Ovary (tissue), 9 donors: Measurements from ENCODE around the gene MRPL11. TPM values are rescaled to one million over a fixed set of nuclear protein-coding genes. Genes with fewer than 3 reads are reported as not detected.

Experiments
- DNase-seq, 5 donors: peaks; one replicate each; pipeline ENCODE4 v3.0.0-alpha.2; 2019 to 2020
- H3K27ac ChIP-seq, 2 donors: fragments of 200-600 bp; one replicate each; pipeline versions ENCODE4 v1.5.1 to v1.8.0; 2019 to 2022
- H3K27me3 ChIP-seq: fragments of 200-600 bp; one replicate; pipeline ENCODE4 v1.8.0; 2022
- H3K36me3 ChIP-seq: fragments of 200-600 bp; sonication (generic); one replicate; pipeline ENCODE4 v1.5.1; 2019
- H3K4me1 ChIP-seq: one replicate; pipeline ENCODE4 v1.8.1; 2013; ENCODE audit warnings: mild to moderate bottlenecking, moderate library complexity; ENCODE audit not compliant: insufficient read depth
- H3K4me3 ChIP-seq: fragments of 200-600 bp; sonication (generic); one replicate; pipeline ENCODE4 v1.5.1; 2017
- H3K9me3 ChIP-seq, 2 donors: fragments of 200-600 bp in 1 of 2; sonication (generic) in 1 of 2; one replicate each; pipeline versions ENCODE4 v1.5.1 to v1.8.1; 2013 to 2019; ENCODE audit warnings: mild to moderate bottlenecking in 1 of 2, moderate library complexity in 1 of 2
- CTCF ChIP-seq, 3 donors: fragments of 450-650 bp in 2 of 3; fragments of 200-600 bp in 1 of 3; IDR thresholded peaks; one replicate each; pipeline versions ENCODE4 v1.5.1 to v1.8.0; 2016 to 2022; ENCODE audit warnings: antibody characterized with exemption in 3 of 3, mild to moderate bottlenecking in 1 of 3
- EP300 ChIP-seq: sonication (generic); formaldehyde crosslinking; IDR thresholded peaks from one replicate; pipeline ENCODE4 v1.6.1; 2017; ENCODE audit warnings: antibody characterized with exemption
- POLR2A ChIP-seq: fragments of 450-650 bp; IDR thresholded peaks from one replicate; pipeline ENCODE4 v1.6.1; 2017; ENCODE audit warnings: antibody characterized with exemption, mild to moderate bottlenecking, moderate library complexity
- WGBS, 3 donors: extraction: QIAGEN DNeasy Blood & Tissue Kit in 1 of 3; methylation state at CpG; one replicate each; pipeline versions ENCODE4 v1.1.5 to v1.1.7; 2013 to 2017; 5-methylcytosine and 5-hydroxymethylcytosine counted together
- intact Hi-C, 4 donors: fragments of 100-400 bp; cut with DNase I; formaldehyde crosslinking; loops; one replicate each; pipeline versions ENCODE4 v1.11.0 to v1.15.1; 2022 to 2023
- polyA plus RNA-seq, 2 donors: library from polyadenylated mRNA; stranded (reverse); fragments of 200-250 nt in 1 of 2; fragments of 350-450 nt in 1 of 2; fragmentation: Illumina TruSeq in 1 of 2; extraction: RNeasy Lipid Tissue Mini Kit (QIAGEN cat#74804) in 1 of 2; gene quantifications; one replicate each; pipeline ENCODE4 v1.2.3, GENCODE V29; 2013 to 2014
- total RNA-seq, 7 donors: library from RNA; depleted of rRNA in 2 of 7; stranded (reverse); fragments of >200 nt in 2 of 7; fragmentation: NEBNext Ultra II Directional in 3 of 7; extraction: Animal tissue kit (Norgen Biotek cat#: 25700) in 3 of 7; gene quantifications; one replicate each; pipeline versions ENCODE4 v1.1.0 to v1.2.4, GENCODE V29; 2016 to 2023
- donor health status: DM: no; HTN: no; CAD: no; lungs with moderate emphysema.
- donor health status: DM: no; HTN: no; CAD: no.
- donor health status: Bipolar disorder and iron deficiency.
- donor health status: DM: yes; HTN: yes; CAD: no.
- donor health status: DM: no; HTN: no; CAD: no.
- donor health status: DM: yes; HTN: yes; CAD: no.

The MRPL11 gene
- total and polyA plus RNA-seq, 9 donors = 30.9 to 53.5 (median 41.4) TPM

- DNase-seq = no peak
- intact Hi-C loops = loop anchor here in 2 of 4 donors (5.0 to 10.0 kb wide), 2 partner anchors 267 to 275 kb away; partner anchors contain the start of gene RBM4B (in 1 of the 2)
- H3K27ac ChIP-seq = no peak overlapping the region
- 80 to 88% (median 83%) methylated on average over 12 of the region's 12 CpGs for WGBS, 3 donors
- H3K27me3 ChIP-seq = no peaks in the 10 kb centered on the region
- H3K9me3 ChIP-seq = no peaks in the 10 kb centered on the region
- no peak for TF ChIP-seq CTCF (IDR thresholded peaks at IDR 0.05)
- no peak for TF ChIP-seq EP300
- TF ChIP-seq POLR2A = no peak
- H3K36me3 ChIP-seq = no peaks in the 10 kb centered on the region
- H3K4me3 ChIP-seq = no peak overlapping the region
- H3K4me1 ChIP-seq = no peaks in the 10 kb centered on the region
These were observed 28.5 kb downstream of the MRPL11 start for GRCh38 chr11:66410191-66410590.

GRCh38 chr11:66409226-66409625, 29.4 kb downstream of the MRPL11 start:
- no peaks in the 10 kb centered on the region for H3K36me3 ChIP-seq
- 13 to 18% (median 14%) methylated on average over 11 to 15 of the region's 15 CpGs for WGBS, 3 donors
- peak overlapping the region; percentile 46 for H3K4me3 ChIP-seq
- no peaks in the 10 kb centered on the region for H3K4me1 ChIP-seq
- H3K27me3 ChIP-seq = no peaks in the 10 kb centered on the region
- H3K9me3 ChIP-seq = no peaks in the 10 kb centered on the region
- no peak for DNase-seq
- H3K27ac ChIP-seq = peak overlapping the region; percentile 26 to 43
- intact Hi-C loops = loop anchor here in 1 of 4 donors (2.0 kb wide), 1 partner anchor 30 kb away; the partner anchor contains the start of gene MRPL11
- no peak for TF ChIP-seq EP300
- TF ChIP-seq CTCF (IDR thresholded peaks at IDR 0.05) = no peak
- no peak for TF ChIP-seq POLR2A

GRCh38 chr11:66408488-66409214, 30.0 kb downstream of the MRPL11 start:
- Histone ChIP-seq H3K4me1 (no peaks in the 10 kb centered on the region), H3K27me3 (no peaks in the 10 kb centered on the region), H3K27ac (peak overlapping the region; percentile 26 to 43), H3K36me3 (no peaks in the 10 kb centered on the region), H3K4me3 (peak overlapping the region; percentile 46), H3K9me3 (no peaks in the 10 kb centered on the region)
- TF ChIP-seq CTCF (IDR thresholded peaks at IDR 0.05) = peak; percentile 99 to 100 (median 100)
- peak; percentile 35 for TF ChIP-seq EP300
- peak; percentile 27 for TF ChIP-seq POLR2A
- peak; percentile 90 to 96 (median 93) for DNase-seq
- intact Hi-C loops = loop anchor here in 1 of 4 donors (2.0 kb wide), 1 partner anchor 30 kb away; the partner anchor contains the start of gene MRPL11
- WGBS, 3 donors = 0 to 1% (median 0%) methylated on average over 41 to 63 of the region's 63 CpGs

GRCh38 chr11:66407651-66408050, 31.0 kb downstream of the MRPL11 start:
- no peaks in the 10 kb centered on the region for H3K9me3 ChIP-seq
- DNase-seq = no peak
- intact Hi-C loops = loop anchor here in 1 of 4 donors (2.0 kb wide), 1 partner anchor 31 kb away; the partner anchor contains the start of gene MRPL11
- TF ChIP-seq EP300 = no peak
- TF ChIP-seq POLR2A = no peak
- no peak for TF ChIP-seq CTCF (IDR thresholded peaks at IDR 0.05)
- no peaks in the 10 kb centered on the region for H3K27me3 ChIP-seq
- no peak overlapping the region for H3K4me3 ChIP-seq
- H3K4me1 ChIP-seq = no peaks in the 10 kb centered on the region
- H3K27ac ChIP-seq = no peak overlapping the region
- H3K36me3 ChIP-seq = no peaks in the 10 kb centered on the region
- 53 to 58% (median 54%) methylated on average over 5 of the region's 5 CpGs for WGBS, 3 donors
